HCEC 1CT (cell line): Measurements from ENCODE around the gene HOXB6.

Source experiments
- DNase-seq: peaks from one replicate; pipeline ENCODE4 v3.0.0-alpha.2; 2017

The HOXB6 gene

DNA sequence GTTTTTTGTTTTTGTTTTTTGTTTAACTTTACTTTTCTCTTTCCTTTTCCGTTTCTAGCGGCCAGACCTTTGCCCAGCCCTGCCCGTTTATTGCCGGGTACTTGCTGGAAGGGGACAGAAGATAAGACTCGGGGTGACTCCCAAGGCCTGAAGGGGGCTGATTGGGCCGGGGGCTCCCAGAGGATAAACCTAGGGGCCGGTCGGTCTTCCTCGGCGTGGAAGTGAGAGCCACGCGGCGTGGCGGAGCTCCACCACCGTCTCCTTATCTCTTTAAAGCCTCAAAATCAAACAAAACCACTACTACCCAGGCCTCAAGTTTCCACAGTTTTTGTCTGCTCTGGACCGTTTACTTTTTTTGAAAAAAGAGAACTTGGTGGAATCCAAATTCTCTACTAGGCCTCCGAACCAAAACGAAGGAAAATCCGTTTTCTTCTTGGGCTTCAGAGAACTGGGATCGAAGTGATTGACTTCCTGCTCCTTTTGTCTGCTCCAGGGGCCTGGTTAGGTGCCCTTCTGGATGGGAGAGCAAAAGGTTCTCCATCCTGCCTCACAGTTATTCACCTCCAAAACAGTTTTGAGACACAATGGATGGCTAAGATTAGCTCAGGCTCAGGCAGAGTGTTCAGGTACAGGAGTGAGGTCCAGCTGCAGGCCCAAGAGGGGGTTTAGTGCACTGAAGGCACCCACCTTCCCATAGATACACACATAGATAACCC lies 29.9 kb upstream of the HOXB6 start:
- no peak for DNase-seq

DNA sequence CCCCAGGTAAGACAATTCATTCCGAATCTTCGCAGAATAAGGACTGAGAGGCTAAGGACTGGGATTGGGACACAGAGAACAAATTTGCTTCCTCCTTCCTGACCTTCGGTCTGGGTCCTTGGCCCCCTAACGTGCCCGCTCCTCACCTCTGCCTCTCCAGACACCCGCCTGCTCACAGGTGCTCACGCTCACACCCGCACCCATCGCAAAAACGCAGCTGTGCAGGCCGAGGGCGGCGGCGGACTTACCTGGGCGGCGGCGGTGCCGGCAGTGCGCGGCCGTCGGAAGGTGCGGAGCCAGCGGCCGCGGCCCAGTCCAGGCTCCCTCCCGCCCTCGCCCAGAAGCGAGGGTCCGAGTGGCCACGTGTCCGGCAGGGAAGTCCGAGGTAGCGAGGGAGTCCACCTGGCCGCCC lies 28.5 kb upstream of the HOXB6 start:
- no peak for DNase-seq

- DNase-seq, result no peak
These were observed 27.9 kb upstream of the HOXB6 start for GRCh38 chr17:48632579-48633265.

GRCh38 chr17:48631693-48632578 lies 27.1 kb upstream of the HOXB6 start:
- DNase-seq, result no peak

GRCh38 chr17:48630925-48631692 lies 26.3 kb upstream of the HOXB6 start:
- DNase-seq, result no peak

GRCh38 chr17:48630009-48630924 lies 25.5 kb upstream of the HOXB6 start:
- no peak for DNase-seq

- no peak for DNase-seq
These were observed 24.6 kb upstream of the HOXB6 start for GRCh38 chr17:48629411-48629759.

DNA sequence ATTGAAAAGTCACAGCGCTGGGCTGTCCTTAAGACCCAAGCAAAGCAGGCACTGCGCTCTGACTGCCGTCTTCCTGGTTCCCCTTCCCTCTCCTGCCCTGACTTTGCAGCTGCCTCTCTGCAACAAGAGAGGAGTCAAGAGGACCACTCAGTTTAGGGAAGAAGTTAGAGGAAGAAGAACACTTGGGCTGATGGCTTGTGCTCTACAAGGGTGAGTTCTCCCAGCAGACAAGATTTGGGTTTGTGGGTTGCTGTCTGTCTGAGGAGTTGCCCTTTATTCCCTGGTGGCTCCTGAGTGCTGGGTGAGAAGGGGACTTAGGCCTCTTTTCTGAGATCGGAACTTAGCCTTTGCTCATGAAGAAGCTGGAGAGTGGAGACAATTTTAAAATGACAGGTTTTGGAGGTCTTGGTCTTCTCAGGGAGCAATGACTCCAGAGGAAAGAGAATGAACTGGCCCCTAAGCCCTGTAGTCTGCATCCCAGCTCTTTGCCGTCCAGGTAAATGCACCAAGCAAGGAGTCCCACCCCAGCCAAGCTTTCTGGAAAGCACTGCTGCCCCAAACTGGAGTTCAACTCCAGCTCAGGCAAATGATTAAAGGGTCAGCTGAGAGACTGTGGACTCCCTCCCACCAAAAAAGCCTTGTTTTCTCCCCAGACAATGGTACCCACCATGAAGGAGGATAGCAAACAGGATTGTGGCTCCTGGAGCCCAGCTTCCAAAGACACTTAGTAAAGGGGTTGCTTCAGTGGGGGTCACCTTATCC lies 24.0 kb upstream of the HOXB6 start:
- no peak for DNase-seq

DNA sequence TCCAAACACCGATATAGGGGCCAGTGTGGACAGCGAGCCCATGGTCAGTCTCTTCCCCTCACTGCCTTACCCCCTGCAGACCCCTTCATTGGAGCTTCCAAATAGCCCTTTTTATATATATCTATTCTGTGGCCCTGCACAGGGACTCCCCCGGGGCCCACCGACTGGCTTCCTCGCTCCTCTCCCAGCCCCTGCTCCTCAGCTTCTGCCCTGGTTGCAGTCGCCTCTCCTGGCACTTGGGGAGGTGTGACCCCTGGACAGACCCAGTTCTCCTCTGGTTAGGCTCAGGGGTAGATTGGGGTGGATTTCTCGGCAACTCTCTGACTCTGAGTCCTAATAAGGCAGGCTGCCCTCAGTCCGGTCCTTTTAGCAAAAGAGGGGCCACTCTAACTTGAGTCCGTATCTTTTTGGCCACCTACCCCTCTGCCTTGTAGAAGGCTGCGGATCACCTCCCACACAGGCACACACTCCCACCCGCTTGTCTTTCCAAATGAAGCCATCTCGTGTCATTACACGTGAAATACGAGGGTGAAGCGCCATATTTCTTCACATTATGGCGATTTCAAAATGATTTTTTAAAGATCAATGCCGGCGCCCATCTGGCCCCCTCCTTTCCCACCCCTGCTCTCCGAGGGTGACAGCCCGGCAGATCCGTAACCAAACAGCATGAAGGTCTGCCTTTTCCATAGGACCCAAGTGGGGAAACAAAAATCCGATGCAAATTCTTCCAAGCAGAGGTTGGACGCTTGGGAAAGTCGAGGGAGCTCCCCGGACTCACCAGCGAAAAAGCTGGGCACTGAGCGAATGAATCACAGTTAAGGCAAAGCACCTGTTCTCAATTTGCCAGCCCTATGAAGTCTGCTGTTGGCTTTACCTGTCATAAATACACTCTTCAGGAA lies 23.1 kb upstream of the HOXB6 start:
- DNase-seq, result no peak

DNA sequence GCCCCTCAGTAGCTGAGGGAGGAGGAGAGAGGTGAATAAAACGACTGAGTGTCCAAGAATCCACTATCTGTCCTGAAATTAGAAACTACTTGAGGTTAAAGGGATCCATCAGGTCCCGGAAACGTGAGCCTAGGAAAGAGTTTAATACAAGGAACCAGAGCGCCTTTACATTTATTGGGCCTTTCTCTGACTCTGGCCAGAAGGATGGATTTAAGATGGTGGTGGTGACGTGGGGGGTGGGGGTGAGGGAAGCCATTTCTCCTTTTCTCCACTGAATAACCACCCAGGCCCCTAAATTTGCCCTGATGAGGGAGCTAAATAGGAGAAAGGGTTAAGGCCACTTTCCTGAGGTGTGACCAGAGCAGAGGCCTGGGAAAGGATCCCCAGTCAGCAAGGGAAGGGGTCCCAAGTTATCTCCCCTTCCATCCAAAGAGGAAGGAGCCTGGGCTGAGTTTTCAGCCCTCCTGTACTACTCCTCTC lies 22.4 kb upstream of the HOXB6 start:
- DNase-seq, result no peak

- peak; percentile 38 for DNase-seq
These were observed 21.7 kb upstream of the HOXB6 start, which contains the start of gene HOXB9 for GRCh38 chr17:48626245-48627117. TSS of gene HOXB9 (minus strand) at chr17:48626358. CDS start at chr17:48626269, 89 bp downstream.

GRCh38 chr17:48625495-48626244 lies 20.9 kb upstream of the HOXB6 start:
- no peak for DNase-seq

DNA sequence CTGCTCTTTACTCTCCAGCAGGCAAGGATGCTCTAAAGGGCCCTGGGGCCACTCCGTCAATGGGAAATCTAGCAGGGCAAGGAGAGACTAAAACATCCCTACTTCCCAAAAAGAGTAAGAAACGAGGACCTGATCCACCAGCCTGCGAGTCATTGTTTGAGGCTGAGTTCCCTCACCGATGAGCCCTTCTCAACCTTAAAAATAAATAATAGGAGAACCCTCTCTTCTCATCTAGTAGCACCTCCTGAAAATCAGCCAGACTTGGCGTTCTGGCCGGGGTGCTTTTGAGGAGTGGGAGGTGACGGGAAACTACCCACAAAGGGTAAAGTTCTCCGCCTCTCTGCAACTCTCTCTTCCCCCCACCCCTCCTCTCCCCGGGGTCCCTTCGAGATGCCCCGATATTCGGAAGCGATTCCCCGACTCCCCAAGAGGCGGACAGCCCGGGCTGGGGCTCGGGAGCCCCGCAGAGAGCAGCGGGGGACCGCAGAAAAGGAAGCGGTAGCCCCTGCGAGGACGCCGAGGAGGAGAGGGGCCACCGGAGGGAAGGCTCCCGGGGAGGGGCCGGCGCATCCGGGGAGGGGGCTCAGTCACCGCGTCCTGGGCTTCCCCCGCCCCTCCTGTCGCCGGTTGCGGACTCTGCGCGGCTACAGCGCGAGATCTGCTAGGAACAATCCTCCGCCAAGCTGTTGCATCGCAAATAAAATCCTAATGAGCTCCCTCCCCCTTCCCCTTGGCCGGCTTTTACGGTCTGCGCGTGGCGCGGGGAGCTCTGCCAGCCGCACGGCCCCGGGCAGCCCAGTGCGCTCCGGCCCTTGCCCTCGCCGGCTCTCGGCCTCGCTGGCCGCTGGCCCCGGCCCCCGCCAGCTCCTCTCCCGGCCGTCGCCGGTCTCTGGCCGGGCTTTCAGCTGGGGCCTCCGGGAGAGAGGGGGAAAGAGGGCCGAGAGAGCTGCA lies 20.0 kb upstream of the HOXB6 start:
- DNase-seq, result no peak

GRCh38 chr17:48624118-48624517 lies 19.3 kb upstream of the HOXB6 start:
- no peak for DNase-seq

GRCh38 chr17:48623583-48623982 lies 18.8 kb upstream of the HOXB6 start:
- no peak for DNase-seq

GRCh38 chr17:48622857-48623256 lies 18.1 kb upstream of the HOXB6 start:
- no peak for DNase-seq
